ENCODE measurements around the gene TRPM3. TPM values are rescaled to one million over a fixed set of nuclear protein-coding genes. Genes with fewer than 3 reads are reported as not detected.

TRPM3 gene
- polyA plus RNA-seq, 3 donors, result not detected

- H3K4me3 ChIP-seq (replicated peaks in 1 of 3; ENCODE audit: low read depth in 2 of 3, low read length in 3 of 3), result no peak overlapping the region
Observed at GRCh38 chr9:71025728-71026127, 95.7 kb downstream of the TRPM3 start.

GRCh38 chr9:71025201-71025600 is 96.2 kb downstream of the TRPM3 start:
- Mint-ChIP-seq H3K36me3 (no peaks in the 10 kb centered on the region), H3K27ac (no peak overlapping the region), H3K4me1 (no peaks in the 10 kb centered on the region), H3K9me3 (peaks cover 0 to 8% (median 3%) of the 10 kb centered on the region in 7 donors), H3K4me3 (no peak overlapping the region), H3K27me3 (ENCODE audit: low read depth in 3 of 3) (peaks cover 0 to 2% (median 0%) of the 10 kb centered on the region in 3 donors)
- TF ChIP-seq CTCF (IDR thresholded peaks at IDR 0.05), result no peak
- Histone ChIP-seq H3K79me2 (ENCODE audit: insufficient read depth, low read length) (no peaks in the 10 kb centered on the region), H3K9ac (ENCODE audit: insufficient read depth, low read length, poor library complexity, severe bottlenecking) (no peak overlapping the region), H3K27me3 (ENCODE audit: control insufficient read depth in 2 of 2, insufficient read depth in 2 of 2, low read length in 2 of 2) (no peaks in the 10 kb centered on the region), H4K20me1 (ENCODE audit: insufficient read depth, low read length) (no peaks in the 10 kb centered on the region), H3K4me2 (replicated peaks; ENCODE audit: extremely low read depth, low read length, poor library complexity, severe bottlenecking) (no peak overlapping the region), H3K36me3 (replicated peaks in 1 of 2; ENCODE audit: control insufficient read depth in 1 of 2, insufficient read depth in 2 of 2, low read length in 2 of 2) (no peaks in the 10 kb centered on the region), H2AFZ (ENCODE audit: insufficient read depth, low read depth, low read length, poor library complexity, severe bottlenecking) (no peak overlapping the region), H3K27ac (ENCODE audit: low read depth in 1 of 2, low read length in 2 of 2) (no peak overlapping the region), H3K4me1 (ENCODE audit: control insufficient read depth in 1 of 2, insufficient read depth in 2 of 2, low read length in 2 of 2) (no peaks in the 10 kb centered on the region), H3K9me3 (replicated peaks in 1 of 2; ENCODE audit: control insufficient read depth in 1 of 2, insufficient read depth in 1 of 2, low read length in 2 of 2) (peaks cover 0 to 13% of the 10 kb centered on the region in 2 donors), H3K4me3 (replicated peaks in 1 of 3; ENCODE audit: low read depth in 2 of 3, low read length in 3 of 3) (no peak overlapping the region)
- no peak for DNase-seq
- WGBS (ENCODE audit: insufficient coverage), result 80% methylated on average over 2 of the region's 6 CpGs
- intact Hi-C loops (cut with micrococcal nuclease), result no loop called here

More at GRCh38 chr9:71025728-71026127, 95.7 kb downstream of the TRPM3 start:
- no peaks in the 10 kb centered on the region for H3K79me2 ChIP-seq (ENCODE audit: insufficient read depth, low read length)
- no peaks in the 10 kb centered on the region for H3K4me1 Mint-ChIP-seq
- H3K36me3 Mint-ChIP-seq, result no peaks in the 10 kb centered on the region
- H3K27ac Mint-ChIP-seq, result no peak overlapping the region
- WGBS (ENCODE audit: insufficient coverage), result 100% methylated on average over 1 of the region's 2 CpGs
- no peak overlapping the region for H2AFZ ChIP-seq (ENCODE audit: insufficient read depth, low read depth, low read length, poor library complexity, severe bottlenecking)
- no peak overlapping the region for H3K4me2 ChIP-seq (replicated peaks; ENCODE audit: extremely low read depth, low read length, poor library complexity, severe bottlenecking)
- no peak overlapping the region for H3K27ac ChIP-seq (ENCODE audit: low read depth in 1 of 2, low read length in 2 of 2)
- no peak for TF ChIP-seq CTCF (IDR thresholded peaks at IDR 0.05)
- no peak for DNase-seq
- H3K9me3 Mint-ChIP-seq, result peaks cover 0 to 8% (median 3%) of the 10 kb centered on the region in 7 donors
- H3K9me3 ChIP-seq (replicated peaks in 1 of 2; ENCODE audit: control insufficient read depth in 1 of 2, insufficient read depth in 1 of 2, low read length in 2 of 2), result peaks cover 0 to 13% of the 10 kb centered on the region in 2 donors
- no peak overlapping the region for H3K4me3 Mint-ChIP-seq
- H3K27me3 Mint-ChIP-seq (ENCODE audit: low read depth in 3 of 3), result peaks cover 0 to 2% (median 0%) of the 10 kb centered on the region in 3 donors
- H3K27me3 ChIP-seq (ENCODE audit: control insufficient read depth in 2 of 2, insufficient read depth in 2 of 2, low read length in 2 of 2), result no peaks in the 10 kb centered on the region
- no peaks in the 10 kb centered on the region for H3K36me3 ChIP-seq (replicated peaks in 1 of 2; ENCODE audit: control insufficient read depth in 1 of 2, insufficient read depth in 2 of 2, low read length in 2 of 2)
- intact Hi-C loops (cut with micrococcal nuclease), result no loop called here
- H3K4me1 ChIP-seq (ENCODE audit: control insufficient read depth in 1 of 2, insufficient read depth in 2 of 2, low read length in 2 of 2), result no peaks in the 10 kb centered on the region
- H3K9ac ChIP-seq (ENCODE audit: insufficient read depth, low read length, poor library complexity, severe bottlenecking), result no peak overlapping the region
- H4K20me1 ChIP-seq (ENCODE audit: insufficient read depth, low read length), result no peaks in the 10 kb centered on the region

Data from CD14-positive monocyte (primary cell).